H4 (cell line): Measurements from ENCODE around the gene SPINK9. TPM values are rescaled to one million over a fixed set of nuclear protein-coding genes. Genes with fewer than 3 reads are reported as not detected.

Experiments
- DNase-seq: peaks from one replicate; pipeline ENCODE4 v3.0.0-alpha.2; 2015; ENCODE audit warnings: low spot score
- total RNA-seq: library from RNA; depleted of rRNA; stranded (reverse); fragments of >200 nt; shearing (Covaris generic); gene quantifications from 2 replicates; pipeline ENCODE4 v1.2.3, GENCODE V29; 2014; rRNA removed

SPINK9 gene
- total RNA-seq, 1 experiment from 2014 or later = not detected

DNA sequence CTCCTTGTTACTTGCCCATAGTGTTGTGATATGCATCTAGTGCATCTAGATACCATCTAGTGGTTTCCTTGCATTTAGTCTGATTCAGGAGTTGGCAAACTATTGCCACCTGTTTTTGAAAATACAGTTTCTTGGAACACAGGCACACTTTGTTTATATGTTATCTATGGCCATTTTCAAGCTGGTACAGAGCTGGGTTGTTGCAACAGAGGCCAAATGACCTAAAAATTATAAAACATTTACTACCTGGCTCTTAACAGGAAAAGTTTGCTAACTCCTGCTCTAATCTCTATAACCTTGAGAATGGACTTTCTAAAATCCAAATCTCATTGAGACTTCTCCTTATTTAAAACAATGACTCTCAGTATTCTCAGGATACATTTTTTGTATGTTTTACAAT is 29.0 kb downstream of the SPINK9 start:
- no peak for DNase-seq

DNA sequence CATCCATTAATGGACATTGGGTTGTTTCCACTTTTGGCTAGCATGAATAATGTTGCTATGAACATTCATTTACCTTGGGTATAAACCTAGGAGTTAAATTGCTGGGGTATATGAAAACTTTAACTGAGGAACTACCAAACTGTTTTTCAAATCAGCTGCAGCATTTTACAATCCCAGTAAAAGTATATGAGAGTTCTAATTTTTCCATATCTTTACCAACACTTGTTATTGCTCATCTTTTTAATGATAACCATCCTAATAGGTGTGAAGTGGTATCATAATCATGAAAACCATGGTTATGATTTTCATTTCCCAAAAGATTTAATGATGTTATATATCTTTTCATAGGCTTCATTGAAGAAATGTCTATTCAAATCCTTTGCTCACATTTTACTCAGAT is 32.9 kb downstream of the SPINK9 start:
- no peak for DNase-seq

DNA sequence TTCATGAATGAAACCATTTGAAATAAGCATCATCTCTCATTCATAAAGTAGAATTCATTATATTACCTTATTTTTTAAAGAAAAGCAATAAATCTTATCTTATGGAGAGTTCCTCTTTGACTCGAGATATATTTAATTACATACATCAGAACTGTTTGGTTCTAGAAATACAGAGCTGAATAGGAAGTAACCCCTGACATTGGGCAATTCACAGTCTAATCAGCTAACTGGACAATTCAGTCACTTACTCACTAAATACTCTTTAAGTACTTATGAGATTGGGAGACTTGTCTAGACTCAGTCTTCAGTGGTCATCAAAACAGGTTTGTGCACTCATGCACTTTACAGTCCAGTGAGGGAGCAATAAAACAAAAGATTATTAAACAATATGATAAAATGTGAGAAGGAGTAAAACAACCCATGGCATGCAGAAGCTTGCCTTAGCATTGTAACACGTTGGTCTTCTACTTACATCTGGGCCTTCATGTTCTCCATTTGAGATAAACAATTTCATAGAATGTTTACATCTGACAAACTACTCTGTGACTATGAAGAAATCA is 36.9 kb downstream of the SPINK9 start:
- DNase-seq = no peak

DNA sequence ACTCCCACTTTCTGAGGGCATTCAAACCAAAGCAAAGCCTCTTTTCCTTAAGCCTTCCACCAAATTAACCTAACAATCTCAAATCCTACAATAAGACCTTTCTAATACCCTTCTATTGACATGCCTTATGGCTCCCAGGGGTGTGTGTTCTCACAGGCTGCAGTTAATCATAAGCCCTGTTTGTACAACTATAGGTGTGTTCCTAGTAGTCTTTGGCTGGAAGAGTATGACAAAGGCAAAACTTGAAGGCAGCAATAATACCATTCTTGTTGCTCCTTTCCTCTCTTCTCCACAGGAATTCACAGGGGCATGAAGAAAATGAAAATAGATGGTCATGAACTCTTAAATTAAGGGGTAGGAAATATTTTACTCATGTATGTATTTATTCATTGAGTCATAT is 37.5 kb downstream of the SPINK9 start:
- no peak for DNase-seq

DNA sequence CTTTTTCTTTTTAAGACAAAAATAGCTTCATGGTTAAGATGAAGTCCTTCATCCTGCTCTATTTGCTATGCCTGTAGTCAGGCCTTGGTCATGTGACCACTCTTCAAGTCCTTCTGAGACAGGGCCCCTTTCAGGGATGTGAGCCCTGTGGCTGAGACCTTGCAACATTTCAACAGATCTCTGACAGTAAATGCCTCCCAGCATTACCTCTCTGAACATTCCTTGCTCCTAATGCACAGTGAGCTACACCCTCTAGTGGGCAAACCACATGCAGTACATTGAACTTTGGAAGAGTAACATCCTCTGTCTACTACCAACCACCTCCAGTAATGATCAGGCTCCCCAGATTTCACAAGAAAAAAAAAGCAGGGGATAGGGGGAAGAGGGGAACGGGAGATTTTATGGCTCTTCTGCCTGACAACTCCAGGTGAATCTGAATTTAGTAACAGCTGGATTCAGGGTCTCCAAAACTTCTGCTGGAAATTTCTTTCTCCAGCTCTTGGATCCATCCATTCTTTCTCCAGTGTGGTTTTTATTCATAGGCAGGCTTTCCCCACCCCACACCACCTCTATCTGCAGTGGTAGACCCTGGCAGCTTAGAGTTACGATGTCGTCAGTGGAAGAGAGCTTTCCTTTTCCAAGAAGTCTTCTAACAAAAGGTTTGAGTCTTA is 39.5 kb downstream of the SPINK9 start:
- peak; percentile 63 for DNase-seq

DNA sequence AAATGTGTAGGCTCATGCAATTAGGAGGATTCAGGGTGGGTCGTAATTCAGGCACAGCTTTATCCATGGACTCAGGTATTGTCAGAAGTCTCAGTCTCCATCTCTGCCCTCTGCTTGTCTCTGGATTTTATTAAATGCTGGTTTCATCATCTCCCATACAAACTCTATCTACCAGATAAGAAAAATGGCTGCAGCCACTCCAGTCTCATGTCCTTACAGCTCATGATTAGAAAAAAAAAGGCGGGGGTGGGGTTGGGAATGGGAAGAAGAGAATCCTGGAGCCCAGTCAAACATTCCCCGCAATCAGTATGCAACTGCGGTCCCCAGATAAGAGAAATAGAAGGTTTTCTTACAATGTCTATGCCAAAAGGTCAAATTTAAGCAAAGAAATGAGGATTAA is 40.8 kb downstream of the SPINK9 start:
- DNase-seq = no peak

DNA sequence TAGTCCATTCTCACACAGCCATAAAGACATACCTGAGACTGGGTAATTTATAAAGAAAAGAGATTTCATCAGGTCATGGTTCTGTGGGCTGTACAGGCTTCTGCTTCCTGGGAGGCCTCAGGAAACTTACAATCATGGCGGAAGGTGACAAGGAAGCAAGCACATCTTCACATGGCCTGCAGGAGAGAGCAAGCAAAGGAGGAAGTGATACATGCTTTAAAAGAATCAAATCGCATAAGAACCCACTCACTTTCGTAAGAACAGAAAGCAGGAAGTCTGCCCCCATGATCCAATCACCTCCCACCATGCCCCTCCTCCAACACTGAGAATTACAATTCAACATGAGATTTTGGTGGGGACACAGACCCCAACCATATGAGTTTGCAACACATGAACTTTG is 43.3 kb downstream of the SPINK9 start:
- DNase-seq = no peak

DNA sequence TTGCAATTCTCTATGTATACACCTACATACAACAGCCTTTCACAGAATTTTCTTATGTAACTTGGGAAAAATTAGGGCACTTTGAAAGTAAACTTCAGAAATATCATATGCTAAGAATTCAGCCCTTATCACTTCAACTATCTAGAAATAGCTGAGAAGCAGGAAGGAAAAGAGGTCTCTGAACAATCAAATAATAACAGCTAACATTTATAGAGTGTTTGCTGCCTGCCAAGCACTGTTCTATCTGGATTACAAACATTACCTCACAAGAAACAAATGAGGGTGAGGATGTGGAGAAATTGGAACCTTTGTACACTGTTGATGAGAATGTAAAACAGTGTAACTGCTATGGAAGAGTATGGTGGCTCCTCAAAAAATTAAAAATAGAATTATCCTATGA is 44.0 kb downstream of the SPINK9 start:
- DNase-seq = no peak

DNA sequence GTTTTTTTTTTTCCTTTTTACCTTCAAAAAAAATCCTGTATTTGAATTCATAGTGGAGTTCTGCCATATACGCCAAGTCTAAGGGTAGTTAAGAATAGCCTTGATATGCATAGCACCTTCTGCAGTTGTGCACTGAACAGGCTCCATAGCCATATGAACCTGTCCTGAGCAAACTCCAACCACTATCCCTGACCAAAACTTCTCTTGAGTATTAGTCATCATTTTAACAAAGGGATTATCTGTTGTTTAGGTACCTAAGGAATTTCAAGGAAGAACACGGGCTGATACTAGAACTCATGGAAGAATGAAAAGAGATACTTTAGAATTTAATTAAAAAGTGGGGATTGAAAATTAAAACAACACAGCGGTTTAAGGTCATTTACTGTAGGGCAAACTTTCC is 46.5 kb downstream of the SPINK9 start:
- no peak for DNase-seq

DNA sequence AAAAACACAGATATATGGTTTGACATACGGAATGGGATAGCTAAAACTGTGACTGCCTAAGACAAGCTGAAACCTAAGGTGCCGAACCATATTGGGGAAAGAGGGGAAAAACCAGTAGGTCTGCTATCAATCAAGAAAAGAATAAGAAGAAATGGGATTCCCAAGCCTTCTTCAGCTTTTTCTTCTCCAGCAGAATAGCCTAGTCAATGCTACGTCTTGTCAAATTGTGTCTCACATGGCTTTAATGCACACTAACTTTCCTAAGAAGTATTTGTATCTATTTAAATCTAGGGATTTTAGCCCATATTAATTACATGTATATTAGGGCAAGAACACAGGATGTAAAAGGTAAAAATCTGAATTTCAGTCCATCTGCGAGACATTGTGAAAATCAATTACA is 47.6 kb downstream of the SPINK9 start:
- DNase-seq = no peak

DNA sequence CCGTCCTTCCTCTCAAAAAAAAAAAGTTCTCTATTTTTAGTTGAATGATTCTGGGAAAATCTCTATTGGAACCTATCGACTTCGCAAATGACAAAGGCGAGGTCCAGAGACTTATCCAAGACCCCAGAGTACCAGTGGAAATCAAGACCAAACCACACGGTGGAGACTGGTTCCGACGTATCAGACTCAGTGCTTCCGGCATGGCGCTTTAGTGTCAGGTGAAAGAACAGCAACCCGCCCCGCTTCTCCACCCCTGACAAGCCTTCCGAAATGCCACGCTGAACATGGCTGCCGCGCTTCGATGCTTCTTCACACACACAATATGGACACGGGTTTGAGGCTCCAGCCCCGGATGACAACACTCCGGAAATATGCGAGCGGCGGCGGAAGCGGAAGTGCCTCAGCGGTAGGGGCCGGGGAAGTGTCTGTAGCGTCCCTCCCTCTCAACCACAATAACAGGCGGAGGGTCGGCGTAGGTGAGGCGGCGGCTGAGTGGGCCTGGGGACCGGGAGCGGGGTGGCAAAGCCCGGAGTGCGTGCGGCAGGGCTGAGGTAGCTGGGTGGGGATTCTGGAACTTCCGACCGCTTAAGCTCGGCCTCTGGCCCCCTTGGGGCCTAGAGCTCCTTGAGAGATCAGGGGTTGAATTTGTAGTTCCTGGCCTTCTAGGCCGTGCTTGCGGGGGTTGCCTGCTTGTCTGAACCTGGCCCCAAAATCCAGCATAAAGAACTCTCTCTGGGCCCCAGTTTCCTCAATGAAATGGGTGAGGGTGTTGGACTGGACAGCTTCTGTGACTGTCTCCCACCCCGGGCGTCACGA is 48.4 kb downstream of the SPINK9 start, which contains the start of gene FBXO38:
Gene FBXO38, plus strand, starts transcription at position 395 of the 816 bp plus-strand sequence. CDS start 10,819 bp downstream, outside the sequence.
- DNase-seq = peak; percentile 97

DNA sequence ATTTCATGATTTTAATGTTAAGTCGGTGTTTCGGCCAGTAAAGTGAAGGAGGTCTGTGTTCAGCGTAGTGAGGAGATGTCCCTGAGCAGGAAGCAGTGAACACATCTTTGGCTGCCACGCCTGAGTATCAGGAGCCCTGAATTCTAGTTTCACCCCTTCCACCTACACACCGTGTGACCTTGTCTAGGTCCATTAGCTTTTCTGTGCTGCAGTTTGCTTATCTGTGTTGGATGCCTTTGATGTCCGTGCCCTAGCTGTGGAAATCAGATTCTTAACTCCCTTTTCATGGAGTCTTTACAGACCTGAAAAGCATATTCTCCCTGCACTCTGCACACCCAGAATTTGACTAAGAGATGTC is 49.0 kb downstream of the SPINK9 start:
- no peak for DNase-seq

DNA sequence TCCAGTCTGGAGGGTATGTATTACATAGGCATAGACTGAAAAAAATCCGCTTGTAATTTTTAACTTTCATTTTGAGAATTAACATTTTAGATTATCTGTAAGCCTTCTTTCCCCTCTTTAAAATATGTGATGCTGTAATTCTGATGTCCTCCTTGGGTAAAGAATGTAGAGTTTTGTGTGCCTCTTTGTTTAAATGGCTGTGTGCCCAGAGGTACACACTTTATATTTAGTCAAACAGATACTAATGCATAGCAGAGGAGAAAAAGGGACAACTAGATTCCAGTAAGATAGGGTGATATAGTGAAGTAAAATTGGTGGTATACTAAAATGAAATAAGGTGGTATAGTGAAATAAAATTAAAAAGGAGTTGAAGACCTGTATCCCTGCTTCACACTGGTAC is 49.7 kb downstream of the SPINK9 start:
- DNase-seq = no peak

DNA sequence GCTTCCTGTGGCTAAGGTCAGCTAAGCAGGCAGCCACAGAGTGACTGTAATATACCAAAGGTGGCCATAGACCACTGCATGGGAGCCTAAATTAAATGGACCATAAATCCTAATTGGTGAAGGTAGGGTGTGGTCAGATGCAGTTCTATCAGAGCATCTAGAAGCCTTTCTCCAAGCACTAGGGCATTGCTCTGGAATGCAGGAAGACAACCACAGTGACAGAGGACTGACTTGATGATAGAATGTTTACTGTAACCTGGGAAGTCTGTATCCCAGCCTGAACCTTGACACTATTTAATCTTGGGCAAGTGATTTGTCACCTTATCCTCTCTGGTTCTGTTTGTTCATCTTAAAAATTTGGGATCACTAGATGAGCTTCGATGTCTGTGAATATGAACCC is 50.7 kb downstream of the SPINK9 start:
- no peak for DNase-seq

DNA sequence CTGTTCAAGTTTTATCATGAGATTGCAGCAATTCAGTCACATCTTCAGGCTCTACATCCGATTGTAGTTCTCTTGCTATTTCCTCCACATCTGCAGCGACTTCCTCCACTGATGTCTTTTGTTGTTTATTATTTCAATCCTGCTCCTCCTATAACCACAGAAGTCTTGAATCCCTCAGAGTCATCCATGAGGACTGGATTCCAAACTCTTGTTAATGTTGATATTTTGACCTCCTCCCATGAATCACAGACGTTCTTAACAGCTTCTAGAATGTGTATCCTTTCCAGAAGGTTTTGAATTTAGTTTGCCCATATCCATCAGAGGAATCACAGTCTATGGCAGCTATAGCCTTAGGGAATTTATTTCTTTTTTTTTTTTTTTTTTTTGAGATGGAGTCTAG is 52.0 kb downstream of the SPINK9 start:
- no peak for DNase-seq

DNA sequence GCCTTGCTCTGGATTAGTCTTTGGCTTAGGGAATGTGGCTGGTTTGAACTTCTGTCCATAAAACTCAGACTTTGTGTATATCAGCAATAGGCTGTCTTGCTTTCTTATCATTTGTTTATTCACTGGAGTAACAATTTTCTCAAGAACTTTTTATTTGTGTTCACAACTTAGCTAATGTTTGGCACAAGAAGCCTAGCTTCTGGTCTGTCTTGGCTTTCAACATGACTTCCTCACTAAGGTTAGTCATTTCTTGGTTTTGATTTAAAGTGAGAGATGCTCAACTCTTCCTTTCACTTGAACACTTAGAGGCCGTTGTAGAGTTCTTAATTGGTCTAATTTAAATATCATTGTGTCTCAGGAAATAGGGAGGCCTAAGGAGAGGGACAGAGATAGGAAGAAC is 53.3 kb downstream of the SPINK9 start:
- DNase-seq = no peak

Other genes starting within 250 kb of the SPINK9 start
- not detected in 2 replicates for gene SPINK14, start 167.0 kb upstream of the SPINK9 start, total RNA-seq
- not detected in 2 replicates for gene SPINK6, start 132.5 kb upstream of the SPINK9 start, total RNA-seq
- not detected in 2 replicates for gene MARCOL, start 97.0 kb upstream of the SPINK9 start, total RNA-seq
- not detected in 2 replicates for gene SPINK13, start 66.8 kb upstream of the SPINK9 start, total RNA-seq
- not detected in 2 replicates for gene SPINK7, start 23.1 kb upstream of the SPINK9 start, total RNA-seq
- 30.1 and 63.3 TPM in 2 replicates for gene FBXO38, start 48.4 kb downstream of the SPINK9 start, total RNA-seq